Measurements from ENCODE around the gene ZNF655. TPM values are rescaled to one million over a fixed set of nuclear protein-coding genes. Genes with fewer than 3 reads are reported as not detected.
A peak's percentile ranks its signal among the peaks of the same experiment; 100 is the strongest.
"Not testable (repeated sequence)": the region's sequence is repeated elsewhere in the genome, so short reads cannot be mapped to it uniquely, and the experiment has no call there.

ZNF655 gene
- total RNA-seq, 1 experiment from 2014 or later: 40.4 TPM

DNA sequence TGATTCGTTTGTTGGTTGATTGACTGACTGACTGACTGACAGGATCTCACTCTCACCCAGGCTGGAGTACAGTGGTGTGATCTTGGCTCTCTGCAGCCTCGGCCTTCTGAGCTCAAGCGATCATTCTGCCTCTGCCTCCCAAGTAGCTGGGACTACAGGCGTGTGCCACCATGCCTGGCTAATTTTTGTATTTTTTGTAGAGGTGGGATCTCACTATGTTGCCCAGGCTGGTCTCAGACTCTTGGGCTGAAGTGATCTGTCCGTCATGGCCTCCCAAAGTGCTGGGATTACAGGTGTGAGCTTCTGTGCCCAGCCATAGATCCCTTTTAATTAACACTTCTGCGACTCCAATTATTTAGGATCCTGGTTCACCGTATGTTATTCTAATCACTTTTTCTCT, 10.3 kb downstream of the ZNF655 start:
- POLR2A ChIA-PET; H3K27me3 Mint-ChIP-seq (ENCODE audit: low read depth); H3K27ac Mint-ChIP-seq; H3K4me1 Mint-ChIP-seq; ATAC-seq; H3K4me3 Mint-ChIP-seq; H3K9me3 Mint-ChIP-seq; DNase-seq (ENCODE audit: low spot score); CTCF ChIA-PET: not testable (repeated sequence)
- H3K36me3 Mint-ChIP-seq: peaks cover 60% of the 10 kb centered on the region
- TF ChIP-seq ZNF121 (CRISPR knock-in tag; IDR thresholded peaks at IDR 0.05): peak; percentile 77

DNA sequence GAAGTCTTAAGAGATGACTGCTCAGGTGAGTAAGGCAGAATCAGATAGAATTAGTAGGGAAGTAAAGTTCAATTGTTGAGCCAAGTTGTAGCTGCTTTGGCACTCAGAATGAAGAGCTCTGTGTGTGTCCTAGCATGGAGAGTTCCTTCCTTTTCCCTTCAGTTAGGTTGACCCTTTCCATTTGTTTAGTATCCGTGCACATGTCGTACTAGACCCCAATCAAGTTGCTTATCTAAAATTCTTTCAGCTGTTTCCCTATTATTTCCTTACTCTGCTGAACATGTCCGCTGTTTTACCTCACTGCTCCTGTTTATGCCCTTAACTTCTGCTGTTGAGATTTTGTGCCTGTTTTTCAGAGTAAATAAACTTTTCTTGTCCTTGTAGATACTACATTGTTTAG, 13.3 kb downstream of the ZNF655 start:
- no peak for TF ChIP-seq CREM (CRISPR knock-in tag; IDR thresholded peaks at IDR 0.05)
- no peak for TF ChIP-seq ZNF396 (CRISPR knock-in tag; IDR thresholded peaks at IDR 0.05; ENCODE audit: borderline replicate concordance)
- TF ChIP-seq GABPB1 (CRISPR knock-in tag; IDR thresholded peaks at IDR 0.05): no peak
- TF ChIP-seq, protein P1, sequence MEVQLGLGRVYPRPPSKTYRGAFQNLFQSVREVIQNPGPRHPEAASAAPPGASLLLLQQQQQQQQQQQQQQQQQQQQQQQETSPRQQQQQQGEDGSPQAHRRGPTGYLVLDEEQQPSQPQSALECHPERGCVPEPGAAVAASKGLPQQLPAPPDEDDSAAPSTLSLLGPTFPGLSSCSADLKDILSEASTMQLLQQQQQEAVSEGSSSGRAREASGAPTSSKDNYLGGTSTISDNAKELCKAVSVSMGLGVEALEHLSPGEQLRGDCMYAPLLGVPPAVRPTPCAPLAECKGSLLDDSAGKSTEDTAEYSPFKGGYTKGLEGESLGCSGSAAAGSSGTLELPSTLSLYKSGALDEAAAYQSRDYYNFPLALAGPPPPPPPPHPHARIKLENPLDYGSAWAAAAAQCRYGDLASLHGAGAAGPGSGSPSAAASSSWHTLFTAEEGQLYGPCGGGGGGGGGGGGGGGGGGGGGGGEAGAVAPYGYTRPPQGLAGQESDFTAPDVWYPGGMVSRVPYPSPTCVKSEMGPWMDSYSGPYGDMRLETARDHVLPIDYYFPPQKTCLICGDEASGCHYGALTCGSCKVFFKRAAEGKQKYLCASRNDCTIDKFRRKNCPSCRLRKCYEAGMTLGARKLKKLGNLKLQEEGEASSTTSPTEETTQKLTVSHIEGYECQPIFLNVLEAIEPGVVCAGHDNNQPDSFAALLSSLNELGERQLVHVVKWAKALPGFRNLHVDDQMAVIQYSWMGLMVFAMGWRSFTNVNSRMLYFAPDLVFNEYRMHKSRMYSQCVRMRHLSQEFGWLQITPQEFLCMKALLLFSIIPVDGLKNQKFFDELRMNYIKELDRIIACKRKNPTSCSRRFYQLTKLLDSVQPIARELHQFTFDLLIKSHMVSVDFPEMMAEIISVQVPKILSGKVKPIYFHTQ (CRISPR knock-in tag; IDR thresholded peaks at IDR 0.05): no peak
- TF ChIP-seq JAZF1 (CRISPR knock-in tag; IDR thresholded peaks at IDR 0.05): no peak
- TF ChIP-seq, protein P2, sequence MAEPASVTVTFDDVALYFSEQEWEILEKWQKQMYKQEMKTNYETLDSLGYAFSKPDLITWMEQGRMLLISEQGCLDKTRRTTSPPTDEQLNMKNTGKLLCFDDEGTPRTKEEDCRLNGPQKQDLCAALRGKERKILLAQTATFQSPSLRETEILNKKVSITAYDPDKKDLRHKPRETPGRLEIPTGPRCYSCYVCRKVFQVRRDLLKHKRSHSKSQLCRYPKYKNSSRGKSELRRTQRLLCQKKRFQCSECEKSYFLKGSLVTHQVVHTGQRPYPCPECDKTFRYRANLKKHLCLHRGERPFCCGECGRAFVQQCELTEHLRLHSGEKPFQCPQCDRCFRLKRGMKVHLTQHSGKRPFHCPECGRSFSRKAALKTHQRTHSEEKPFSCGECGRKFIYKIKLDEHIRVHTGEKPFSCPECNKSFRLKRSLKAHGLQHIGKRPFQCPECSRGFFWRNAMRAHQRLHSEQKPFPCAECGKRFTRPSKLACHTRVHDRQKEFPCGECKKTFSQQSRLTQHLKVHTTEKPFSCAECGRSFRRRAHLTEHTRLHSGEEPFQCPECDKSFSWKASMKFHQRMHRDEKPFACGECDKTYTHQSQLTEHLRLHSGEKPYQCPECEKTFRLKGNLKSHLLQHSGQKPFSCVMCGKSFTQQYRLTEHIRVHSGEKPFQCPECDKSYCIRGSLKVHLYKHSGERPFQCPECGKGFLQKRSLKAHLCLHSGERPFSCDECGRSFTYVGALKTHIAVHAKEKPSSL (CRISPR knock-in tag; conservative IDR thresholded peaks at IDR 0.05): no peak
- TF ChIP-seq SOX15 (CRISPR knock-in tag; IDR thresholded peaks at IDR 0.05): no peak
- TF ChIP-seq IRF2 (CRISPR knock-in tag; IDR thresholded peaks at IDR 0.05; ENCODE audit: borderline replicate concordance, low read depth): no peak
- TF ChIP-seq, protein P3, sequence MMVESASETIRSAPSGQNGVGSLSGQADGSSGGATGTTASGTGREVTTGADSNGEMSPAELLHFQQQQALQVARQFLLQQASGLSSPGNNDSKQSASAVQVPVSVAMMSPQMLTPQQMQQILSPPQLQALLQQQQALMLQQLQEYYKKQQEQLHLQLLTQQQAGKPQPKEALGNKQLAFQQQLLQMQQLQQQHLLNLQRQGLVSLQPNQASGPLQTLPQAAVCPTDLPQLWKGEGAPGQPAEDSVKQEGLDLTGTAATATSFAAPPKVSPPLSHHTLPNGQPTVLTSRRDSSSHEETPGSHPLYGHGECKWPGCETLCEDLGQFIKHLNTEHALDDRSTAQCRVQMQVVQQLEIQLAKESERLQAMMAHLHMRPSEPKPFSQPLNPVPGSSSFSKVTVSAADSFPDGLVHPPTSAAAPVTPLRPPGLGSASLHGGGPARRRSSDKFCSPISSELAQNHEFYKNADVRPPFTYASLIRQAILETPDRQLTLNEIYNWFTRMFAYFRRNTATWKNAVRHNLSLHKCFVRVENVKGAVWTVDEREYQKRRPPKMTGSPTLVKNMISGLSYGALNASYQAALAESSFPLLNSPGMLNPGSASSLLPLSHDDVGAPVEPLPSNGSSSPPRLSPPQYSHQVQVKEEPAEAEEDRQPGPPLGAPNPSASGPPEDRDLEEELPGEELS (CRISPR knock-in tag; IDR thresholded peaks at IDR 0.05): no peak
- no peak for TF ChIP-seq ZBTB21 (CRISPR knock-in tag; IDR thresholded peaks at IDR 0.05; ENCODE audit: borderline replicate concordance)
- TF ChIP-seq, protein P4, sequence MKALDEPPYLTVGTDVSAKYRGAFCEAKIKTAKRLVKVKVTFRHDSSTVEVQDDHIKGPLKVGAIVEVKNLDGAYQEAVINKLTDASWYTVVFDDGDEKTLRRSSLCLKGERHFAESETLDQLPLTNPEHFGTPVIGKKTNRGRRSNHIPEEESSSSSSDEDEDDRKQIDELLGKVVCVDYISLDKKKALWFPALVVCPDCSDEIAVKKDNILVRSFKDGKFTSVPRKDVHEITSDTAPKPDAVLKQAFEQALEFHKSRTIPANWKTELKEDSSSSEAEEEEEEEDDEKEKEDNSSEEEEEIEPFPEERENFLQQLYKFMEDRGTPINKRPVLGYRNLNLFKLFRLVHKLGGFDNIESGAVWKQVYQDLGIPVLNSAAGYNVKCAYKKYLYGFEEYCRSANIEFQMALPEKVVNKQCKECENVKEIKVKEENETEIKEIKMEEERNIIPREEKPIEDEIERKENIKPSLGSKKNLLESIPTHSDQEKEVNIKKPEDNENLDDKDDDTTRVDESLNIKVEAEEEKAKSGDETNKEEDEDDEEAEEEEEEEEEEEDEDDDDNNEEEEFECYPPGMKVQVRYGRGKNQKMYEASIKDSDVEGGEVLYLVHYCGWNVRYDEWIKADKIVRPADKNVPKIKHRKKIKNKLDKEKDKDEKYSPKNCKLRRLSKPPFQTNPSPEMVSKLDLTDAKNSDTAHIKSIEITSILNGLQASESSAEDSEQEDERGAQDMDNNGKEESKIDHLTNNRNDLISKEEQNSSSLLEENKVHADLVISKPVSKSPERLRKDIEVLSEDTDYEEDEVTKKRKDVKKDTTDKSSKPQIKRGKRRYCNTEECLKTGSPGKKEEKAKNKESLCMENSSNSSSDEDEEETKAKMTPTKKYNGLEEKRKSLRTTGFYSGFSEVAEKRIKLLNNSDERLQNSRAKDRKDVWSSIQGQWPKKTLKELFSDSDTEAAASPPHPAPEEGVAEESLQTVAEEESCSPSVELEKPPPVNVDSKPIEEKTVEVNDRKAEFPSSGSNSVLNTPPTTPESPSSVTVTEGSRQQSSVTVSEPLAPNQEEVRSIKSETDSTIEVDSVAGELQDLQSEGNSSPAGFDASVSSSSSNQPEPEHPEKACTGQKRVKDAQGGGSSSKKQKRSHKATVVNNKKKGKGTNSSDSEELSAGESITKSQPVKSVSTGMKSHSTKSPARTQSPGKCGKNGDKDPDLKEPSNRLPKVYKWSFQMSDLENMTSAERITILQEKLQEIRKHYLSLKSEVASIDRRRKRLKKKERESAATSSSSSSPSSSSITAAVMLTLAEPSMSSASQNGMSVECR (CRISPR knock-in tag; IDR thresholded peaks at IDR 0.05; ENCODE audit: borderline replicate concordance): no peak
- Mint-ChIP-seq H3K36me3 (peaks cover 44% of the 10 kb centered on the region), H3K9me3 (no peaks in the 10 kb centered on the region), H3K27me3 (ENCODE audit: low read depth) (no peaks in the 10 kb centered on the region), H3K4me1 (peaks cover 19% of the 10 kb centered on the region), H3K27ac (no peak overlapping the region), H3K4me3 (no peak overlapping the region)
- CTCF ChIA-PET: interaction anchor here (1.0 kb wide), 1 partner anchor 113 kb away, joined by 3 read pairs; no protein-coding TSS in a partner anchor
- POLR2A ChIA-PET: no interaction called here
- ATAC-seq: no peak
- no peak for DNase-seq (ENCODE audit: low spot score)

Data from WTC11 (cell line).